WTC11 (cell line): ENCODE results near the gene PTH1R. TPM values are rescaled to one million over a fixed set of nuclear protein-coding genes. Genes with fewer than 3 reads are reported as not detected.

Experiments used
- ATAC-seq: fragments of 200-7000 bp; cut with Tn5 transposase; 2 replicates; pipeline ENCODE4 v1.10.0; 2021; ENCODE audit warnings: mild to moderate bottlenecking, moderate library complexity
- CTCF ChIA-PET: fragments of 300-600 bp; sonication (Branson Sonifier 250); formaldehyde crosslinking; loops from one replicate; lab custom pipeline; 2021; ENCODE audit warnings: antibody characterized with exemption; lab: Charles Lee
- POLR2A ChIA-PET: fragments of 350-600 bp; sonication (Branson Sonifier 250); formaldehyde crosslinking; loops from one replicate; lab custom pipeline; 2021; ENCODE audit warnings: antibody characterized with exemption; lab: Charles Lee
- DNase-seq: peaks from one replicate; pipeline ENCODE4 v3.0.0; 2021; ENCODE audit warnings: low spot score
- H3K27ac Mint-ChIP-seq: 2 replicates; pipeline ENCODE4 v1.8.0; 2021; ENCODE audit warnings: mixed read lengths
- H3K27me3 Mint-ChIP-seq: 2 replicates; pipeline ENCODE4 v1.8.0; 2021; ENCODE audit warnings: low read depth, mild to moderate bottlenecking, moderate library complexity, mixed read lengths
- H3K36me3 Mint-ChIP-seq: 2 replicates; pipeline ENCODE4 v1.8.0; 2021; ENCODE audit warnings: mixed read lengths
- H3K4me1 Mint-ChIP-seq: 2 replicates; pipeline ENCODE4 v1.8.0; 2022; ENCODE audit warnings: mixed read lengths
- H3K4me3 Mint-ChIP-seq: 2 replicates; pipeline ENCODE4 v1.8.0; 2021; ENCODE audit warnings: mild to moderate bottlenecking, moderate library complexity, mixed read lengths
- H3K9me3 Mint-ChIP-seq: 2 replicates; pipeline ENCODE4 v1.8.0; 2021; ENCODE audit warnings: mixed read lengths
- ATF2 ChIP-seq: sonication (generic); formaldehyde crosslinking; IDR thresholded peaks from 2 replicates; pipeline ENCODE4 v1.8.1; 2022; ENCODE audit warnings: low read depth, missing genetic modification reagents, borderline replicate concordance
- CDX4 ChIP-seq: fragments of 250-450 bp; sonication (Bioruptor Pico); IDR thresholded peaks from 2 replicates; pipeline ENCODE4 v1.9.0; 2021; ENCODE audit warnings: moderate library complexity, mild to moderate bottlenecking, inconsistent platforms, borderline replicate concordance
- E2F4 ChIP-seq: sonication (generic); formaldehyde crosslinking; IDR thresholded peaks from 2 replicates; pipeline ENCODE4 v1.8.1; 2022; ENCODE audit warnings: low read depth, mild to moderate bottlenecking, moderate library complexity, missing genetic modification reagents, borderline replicate concordance
- FOXP1 ChIP-seq: sonication (generic); formaldehyde crosslinking; IDR thresholded peaks from 2 replicates; pipeline ENCODE4 v1.8.0; 2022; ENCODE audit warnings: missing genetic modification reagents, mild to moderate bottlenecking, moderate library complexity, borderline replicate concordance
- GABPB1 ChIP-seq: sonication (generic); formaldehyde crosslinking; IDR thresholded peaks from 2 replicates; pipeline ENCODE4 v1.8.1; 2023; ENCODE audit warnings: mild to moderate bottlenecking, missing genetic modification reagents
- MXD4 ChIP-seq: fragments of 250-450 bp; sonication (Bioruptor Pico); IDR thresholded peaks from 2 replicates; pipeline ENCODE4 v1.8.0; 2021; ENCODE audit warnings: mild to moderate bottlenecking, moderate library complexity, borderline replicate concordance
- MYBL2 ChIP-seq: sonication (generic); formaldehyde crosslinking; IDR thresholded peaks from 2 replicates; pipeline ENCODE4 v1.8.1; 2023; ENCODE audit warnings: mild to moderate bottlenecking, moderate library complexity, missing genetic modification reagents
- NFE2L1 ChIP-seq: sonication (generic); formaldehyde crosslinking; IDR thresholded peaks from 2 replicates; pipeline ENCODE4 v1.8.1; 2023; ENCODE audit warnings: missing genetic modification reagents
- NR1H2 ChIP-seq: sonication (generic); formaldehyde crosslinking; IDR thresholded peaks from 2 replicates; pipeline ENCODE4 v1.9.0; 2021; ENCODE audit warnings: mild to moderate bottlenecking, moderate library complexity, missing genetic modification reagents
- PREB ChIP-seq: sonication (generic); formaldehyde crosslinking; IDR thresholded peaks from 2 replicates; pipeline ENCODE4 v1.8.1; 2022; ENCODE audit warnings: mild to moderate bottlenecking, missing genetic modification reagents, moderate library complexity, borderline replicate concordance
- SOX15 ChIP-seq: fragments of 250-450 bp; sonication (Bioruptor Pico); IDR thresholded peaks from 2 replicates; pipeline ENCODE4 v1.9.0; 2021; ENCODE audit warnings: mild to moderate bottlenecking
- ZNF138 ChIP-seq: sonication (generic); formaldehyde crosslinking; conservative IDR thresholded peaks from 2 replicates; pipeline ENCODE4 v1.8.1; 2022; ENCODE audit warnings: mild to moderate bottlenecking, moderate library complexity, missing genetic modification reagents
- ZNF423 ChIP-seq: fragments of 250-450 bp; sonication (Bioruptor Pico); IDR thresholded peaks from 2 replicates; pipeline ENCODE4 v2.1.2; 2022; ENCODE audit warnings: mild to moderate bottlenecking, moderate library complexity
- total RNA-seq: library from RNA; stranded (reverse); gene quantifications from 3 replicates; pipeline ENCODE4 v1.2.3, GENCODE V29; 2021
- TF ChIP-seq, protein P1 (sequence below): fragments of 250-450 bp; sonication (Bioruptor Pico); conservative IDR thresholded peaks from 2 replicates; pipeline ENCODE4 v1.9.0; 2021; ENCODE audit warnings: mild to moderate bottlenecking
- TF ChIP-seq, protein P2 (sequence below): sonication (generic); formaldehyde crosslinking; conservative IDR thresholded peaks from 2 replicates; pipeline ENCODE4 v1.8.1; 2023; ENCODE audit warnings: mild to moderate bottlenecking, low read depth, missing genetic modification reagents, moderate library complexity
- TF ChIP-seq, protein P3 (sequence below): fragments of 250-450 bp; sonication (Bioruptor Pico); IDR thresholded peaks from 2 replicates; pipeline ENCODE4 v1.9.0; 2021; ENCODE audit warnings: mild to moderate bottlenecking, borderline replicate concordance
- TF ChIP-seq, protein P4 (sequence below): sonication (generic); formaldehyde crosslinking; IDR thresholded peaks from 2 replicates; pipeline ENCODE4 v1.8.1; 2023; ENCODE audit warnings: mild to moderate bottlenecking, missing genetic modification reagents, moderate library complexity

PTH1R gene
- total RNA-seq, 1 experiment from 2014 or later, result 12.0 TPM

- H3K27ac Mint-ChIP-seq, result no peak overlapping the region
- no peak overlapping the region for H3K4me3 Mint-ChIP-seq
- H3K27me3 Mint-ChIP-seq, result no peaks in the 10 kb centered on the region
- TF ChIP-seq ZNF423 (CRISPR knock-in tag), result no peak
- TF ChIP-seq, protein P1, sequence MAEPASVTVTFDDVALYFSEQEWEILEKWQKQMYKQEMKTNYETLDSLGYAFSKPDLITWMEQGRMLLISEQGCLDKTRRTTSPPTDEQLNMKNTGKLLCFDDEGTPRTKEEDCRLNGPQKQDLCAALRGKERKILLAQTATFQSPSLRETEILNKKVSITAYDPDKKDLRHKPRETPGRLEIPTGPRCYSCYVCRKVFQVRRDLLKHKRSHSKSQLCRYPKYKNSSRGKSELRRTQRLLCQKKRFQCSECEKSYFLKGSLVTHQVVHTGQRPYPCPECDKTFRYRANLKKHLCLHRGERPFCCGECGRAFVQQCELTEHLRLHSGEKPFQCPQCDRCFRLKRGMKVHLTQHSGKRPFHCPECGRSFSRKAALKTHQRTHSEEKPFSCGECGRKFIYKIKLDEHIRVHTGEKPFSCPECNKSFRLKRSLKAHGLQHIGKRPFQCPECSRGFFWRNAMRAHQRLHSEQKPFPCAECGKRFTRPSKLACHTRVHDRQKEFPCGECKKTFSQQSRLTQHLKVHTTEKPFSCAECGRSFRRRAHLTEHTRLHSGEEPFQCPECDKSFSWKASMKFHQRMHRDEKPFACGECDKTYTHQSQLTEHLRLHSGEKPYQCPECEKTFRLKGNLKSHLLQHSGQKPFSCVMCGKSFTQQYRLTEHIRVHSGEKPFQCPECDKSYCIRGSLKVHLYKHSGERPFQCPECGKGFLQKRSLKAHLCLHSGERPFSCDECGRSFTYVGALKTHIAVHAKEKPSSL (CRISPR knock-in tag), result no peak
- TF ChIP-seq CDX4, result no peak
- no peak for TF ChIP-seq NR1H2
- TF ChIP-seq, protein P2, sequence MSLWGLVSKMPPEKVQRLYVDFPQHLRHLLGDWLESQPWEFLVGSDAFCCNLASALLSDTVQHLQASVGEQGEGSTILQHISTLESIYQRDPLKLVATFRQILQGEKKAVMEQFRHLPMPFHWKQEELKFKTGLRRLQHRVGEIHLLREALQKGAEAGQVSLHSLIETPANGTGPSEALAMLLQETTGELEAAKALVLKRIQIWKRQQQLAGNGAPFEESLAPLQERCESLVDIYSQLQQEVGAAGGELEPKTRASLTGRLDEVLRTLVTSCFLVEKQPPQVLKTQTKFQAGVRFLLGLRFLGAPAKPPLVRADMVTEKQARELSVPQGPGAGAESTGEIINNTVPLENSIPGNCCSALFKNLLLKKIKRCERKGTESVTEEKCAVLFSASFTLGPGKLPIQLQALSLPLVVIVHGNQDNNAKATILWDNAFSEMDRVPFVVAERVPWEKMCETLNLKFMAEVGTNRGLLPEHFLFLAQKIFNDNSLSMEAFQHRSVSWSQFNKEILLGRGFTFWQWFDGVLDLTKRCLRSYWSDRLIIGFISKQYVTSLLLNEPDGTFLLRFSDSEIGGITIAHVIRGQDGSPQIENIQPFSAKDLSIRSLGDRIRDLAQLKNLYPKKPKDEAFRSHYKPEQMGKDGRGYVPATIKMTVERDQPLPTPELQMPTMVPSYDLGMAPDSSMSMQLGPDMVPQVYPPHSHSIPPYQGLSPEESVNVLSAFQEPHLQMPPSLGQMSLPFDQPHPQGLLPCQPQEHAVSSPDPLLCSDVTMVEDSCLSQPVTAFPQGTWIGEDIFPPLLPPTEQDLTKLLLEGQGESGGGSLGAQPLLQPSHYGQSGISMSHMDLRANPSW (CRISPR knock-in tag), result no peak
- TF ChIP-seq PREB (CRISPR knock-in tag), result no peak
- TF ChIP-seq, protein P3, sequence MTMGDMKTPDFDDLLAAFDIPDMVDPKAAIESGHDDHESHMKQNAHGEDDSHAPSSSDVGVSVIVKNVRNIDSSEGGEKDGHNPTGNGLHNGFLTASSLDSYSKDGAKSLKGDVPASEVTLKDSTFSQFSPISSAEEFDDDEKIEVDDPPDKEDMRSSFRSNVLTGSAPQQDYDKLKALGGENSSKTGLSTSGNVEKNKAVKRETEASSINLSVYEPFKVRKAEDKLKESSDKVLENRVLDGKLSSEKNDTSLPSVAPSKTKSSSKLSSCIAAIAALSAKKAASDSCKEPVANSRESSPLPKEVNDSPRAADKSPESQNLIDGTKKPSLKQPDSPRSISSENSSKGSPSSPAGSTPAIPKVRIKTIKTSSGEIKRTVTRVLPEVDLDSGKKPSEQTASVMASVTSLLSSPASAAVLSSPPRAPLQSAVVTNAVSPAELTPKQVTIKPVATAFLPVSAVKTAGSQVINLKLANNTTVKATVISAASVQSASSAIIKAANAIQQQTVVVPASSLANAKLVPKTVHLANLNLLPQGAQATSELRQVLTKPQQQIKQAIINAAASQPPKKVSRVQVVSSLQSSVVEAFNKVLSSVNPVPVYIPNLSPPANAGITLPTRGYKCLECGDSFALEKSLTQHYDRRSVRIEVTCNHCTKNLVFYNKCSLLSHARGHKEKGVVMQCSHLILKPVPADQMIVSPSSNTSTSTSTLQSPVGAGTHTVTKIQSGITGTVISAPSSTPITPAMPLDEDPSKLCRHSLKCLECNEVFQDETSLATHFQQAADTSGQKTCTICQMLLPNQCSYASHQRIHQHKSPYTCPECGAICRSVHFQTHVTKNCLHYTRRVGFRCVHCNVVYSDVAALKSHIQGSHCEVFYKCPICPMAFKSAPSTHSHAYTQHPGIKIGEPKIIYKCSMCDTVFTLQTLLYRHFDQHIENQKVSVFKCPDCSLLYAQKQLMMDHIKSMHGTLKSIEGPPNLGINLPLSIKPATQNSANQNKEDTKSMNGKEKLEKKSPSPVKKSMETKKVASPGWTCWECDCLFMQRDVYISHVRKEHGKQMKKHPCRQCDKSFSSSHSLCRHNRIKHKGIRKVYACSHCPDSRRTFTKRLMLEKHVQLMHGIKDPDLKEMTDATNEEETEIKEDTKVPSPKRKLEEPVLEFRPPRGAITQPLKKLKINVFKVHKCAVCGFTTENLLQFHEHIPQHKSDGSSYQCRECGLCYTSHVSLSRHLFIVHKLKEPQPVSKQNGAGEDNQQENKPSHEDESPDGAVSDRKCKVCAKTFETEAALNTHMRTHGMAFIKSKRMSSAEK, result no peak
- TF ChIP-seq MXD4, result no peak
- TF ChIP-seq, protein P4, sequence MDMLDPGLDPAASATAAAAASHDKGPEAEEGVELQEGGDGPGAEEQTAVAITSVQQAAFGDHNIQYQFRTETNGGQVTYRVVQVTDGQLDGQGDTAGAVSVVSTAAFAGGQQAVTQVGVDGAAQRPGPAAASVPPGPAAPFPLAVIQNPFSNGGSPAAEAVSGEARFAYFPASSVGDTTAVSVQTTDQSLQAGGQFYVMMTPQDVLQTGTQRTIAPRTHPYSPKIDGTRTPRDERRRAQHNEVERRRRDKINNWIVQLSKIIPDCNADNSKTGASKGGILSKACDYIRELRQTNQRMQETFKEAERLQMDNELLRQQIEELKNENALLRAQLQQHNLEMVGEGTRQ, result no peak
- no peak for TF ChIP-seq ATF2 (CRISPR knock-in tag)
- no peak for TF ChIP-seq GABPB1 (CRISPR knock-in tag)
- TF ChIP-seq FOXP1, result no peak
- no peak for TF ChIP-seq SOX15
- TF ChIP-seq ZNF138 (CRISPR knock-in tag), result no peak
- no peak for TF ChIP-seq MYBL2 (CRISPR knock-in tag)
- no peak for TF ChIP-seq NFE2L1 (CRISPR knock-in tag)
- TF ChIP-seq E2F4 (CRISPR knock-in tag), result no peak
- H3K4me1 Mint-ChIP-seq, result peaks cover 14% of the 10 kb centered on the region
- DNase-seq (no peak), ATAC-seq (no peak)
- peaks cover 12% of the 10 kb centered on the region; the same call in 1 of the 2 replicates for H3K36me3 Mint-ChIP-seq
- CTCF ChIA-PET, result no interaction called here
- no peaks in the 10 kb centered on the region for H3K9me3 Mint-ChIP-seq
- POLR2A ChIA-PET, result interaction anchor here (0.6 kb wide), 1 partner anchor 73 kb away, joined by 3 read pairs; no protein-coding TSS in a partner anchor
Measured at GRCh38 chr3:46929324-46929723, 51.8 kb downstream of the PTH1R start.
